B cell (primary cell): Measurements from ENCODE around the gene TMEM107. TPM values are rescaled to one million over a fixed set of nuclear protein-coding genes. Genes with fewer than 3 reads are reported as not detected.

Source experiments
- ATAC-seq: fragments of 200-7000 bp; cut with Tn5 transposase; one replicate; pipeline ENCODE4 v1.10.0; 2021; ENCODE audit warnings: low read depth, mild to moderate bottlenecking, moderate number of reproducible peaks, moderate library complexity
- CTCF ChIA-PET: fragments of 350-600 bp; sonication (Branson Sonifier 250); formaldehyde crosslinking; loops from one replicate; lab custom pipeline; 2021; ENCODE audit warnings: antibody characterized with exemption, inconsistent platforms; lab: Charles Lee
- POLR2A ChIA-PET: fragments of 350-600 bp; sonication (Branson Sonifier 250); formaldehyde crosslinking; loops from one replicate; lab custom pipeline; 2021; ENCODE audit warnings: antibody characterized with exemption; lab: Charles Lee
- DNase-seq: peaks from one replicate; pipeline ENCODE4 v3.0.0; 2013
- H2AFZ ChIP-seq: 2 replicates; pipeline ENCODE4 v1.6.1; 2012; ENCODE audit warnings: mild to moderate bottlenecking, low read depth, low read length; ENCODE audit not compliant: insufficient read depth, poor library complexity, severe bottlenecking
- H3K27ac ChIP-seq, 2 donors: 1 replicate in 1 of 2; 2 replicates in 1 of 2; pipeline ENCODE4 v1.5.1; 2012 to 2013; ENCODE audit warnings: low read length in 2 of 2, mild to moderate bottlenecking in 2 of 2, moderate library complexity in 1 of 2
- H3K27me3 ChIP-seq, 4 experiments: fragments of 200-600 bp in 1 of 4; sonication (generic) in 1 of 4; replicated peaks in 1 of 4; 1 replicate in 2 of 4; 2 replicates in 2 of 4; pipeline versions ENCODE4 v1.6.1 to v1.7.0; 2013 to 2016; ENCODE audit warnings: low read length in 3 of 4, mild to moderate bottlenecking in 2 of 4, mixed read lengths in 1 of 4, moderate library complexity in 1 of 4; ENCODE audit not compliant: insufficient read depth in 4 of 4, control insufficient read depth in 3 of 4; ENCODE audit errors: control extremely low read depth in 1 of 4
- H3K36me3 ChIP-seq, 2 experiments: replicated peaks in 1 of 2; 1 replicate in 1 of 2; 2 replicates in 1 of 2; pipeline versions ENCODE4 v1.6.1 to v1.7.1; 2013; ENCODE audit warnings: low read length in 1 of 2; ENCODE audit not compliant: insufficient read depth in 2 of 2, control insufficient read depth in 1 of 2; ENCODE audit errors: control extremely low read depth in 1 of 2, extremely low read depth in 1 of 2
- H3K4me1 ChIP-seq, 2 donors: fragments of 200-600 bp in 1 of 2; sonication (generic) in 1 of 2; 1 replicate in 1 of 2; 2 replicates in 1 of 2; pipeline versions ENCODE4 v1.5.1 to v1.6.1; 2013 to 2017; ENCODE audit warnings: low read length in 2 of 2; ENCODE audit not compliant: control insufficient read depth in 2 of 2, insufficient read depth in 2 of 2
- H3K4me2 ChIP-seq: replicated peaks from 2 replicates; pipeline ENCODE3; 2012; ENCODE audit warnings: mild to moderate bottlenecking, low read depth, low read length; ENCODE audit not compliant: poor library complexity, severe bottlenecking
- H3K4me3 ChIP-seq, 5 experiments: fragments of 200-600 bp in 1 of 5; sonication (generic) in 1 of 5; 1 replicate in 3 of 5; 2 replicates in 2 of 5; pipeline versions ENCODE4 v1.5.1 to v1.7.0; 2011 to 2016; ENCODE audit warnings: low read length in 4 of 5, mild to moderate bottlenecking in 4 of 5, low read depth in 2 of 5, control low read depth in 1 of 5, moderate library complexity in 1 of 5; ENCODE audit not compliant: insufficient read depth in 1 of 5; ENCODE audit errors: control extremely low read depth in 1 of 5, extremely low read depth in 1 of 5
- H3K79me2 ChIP-seq: fragments of 200-600 bp; sonication (generic); one replicate; pipeline ENCODE4 v1.6.0; 2016; ENCODE audit warnings: low read length; ENCODE audit not compliant: control insufficient read depth, insufficient read depth
- H3K9ac ChIP-seq: fragments of 200-600 bp; sonication (generic); 2 replicates; pipeline ENCODE4 v1.6.1; 2017; ENCODE audit warnings: mild to moderate bottlenecking, low read length, moderate library complexity
- H3K9me3 ChIP-seq, 3 donors: one replicate each; pipeline versions ENCODE4 v1.6.1 to v1.7.1; 2013; ENCODE audit warnings: low read length in 2 of 3; ENCODE audit not compliant: control insufficient read depth in 2 of 3, insufficient read depth in 1 of 3; ENCODE audit errors: control extremely low read depth in 1 of 3
- H4K20me1 ChIP-seq: 2 replicates; pipeline ENCODE4 v1.6.0; 2012; ENCODE audit warnings: mild to moderate bottlenecking, low read length; ENCODE audit not compliant: insufficient read depth, control insufficient read depth, poor library complexity, severe bottlenecking
- H3K27ac Mint-ChIP-seq: one replicate; pipeline ENCODE4 v1.8.0; 2021; ENCODE audit warnings: mixed read lengths
- H3K27me3 Mint-ChIP-seq: one replicate; pipeline ENCODE4 v1.8.0; 2021; ENCODE audit warnings: mixed read lengths
- H3K4me1 Mint-ChIP-seq: one replicate; pipeline ENCODE4 v1.8.0; 2021; ENCODE audit warnings: mixed read lengths
- H3K4me3 Mint-ChIP-seq: one replicate; pipeline ENCODE4 v1.8.0; 2021; ENCODE audit warnings: mixed read lengths
- H3K9me3 Mint-ChIP-seq: one replicate; pipeline ENCODE4 v1.8.0; 2022; ENCODE audit warnings: mixed read lengths; ENCODE audit not compliant: insufficient read depth
- CTCF ChIP-seq: fragments of 200-600 bp; IDR thresholded peaks from one replicate; pipeline ENCODE4 v1.8.0; 2022; ENCODE audit warnings: antibody characterized with exemption, mild to moderate bottlenecking
- EZH2 ChIP-seq: IDR thresholded peaks from 2 replicates; pipeline ENCODE4 v1.6.1; 2012; ENCODE audit warnings: borderline replicate concordance, low read depth, mild to moderate bottlenecking, moderate library complexity, low read length; ENCODE audit not compliant: insufficient read depth, poor library complexity, severe bottlenecking
- WGBS: methylation state at CpG from one replicate; pipeline ENCODE4 v1.1.5; 2013; ENCODE audit warnings: missing lambda C conversion rate; ENCODE audit not compliant: insufficient coverage; 5-methylcytosine and 5-hydroxymethylcytosine counted together
- intact Hi-C: fragments of 100-400 bp; cut with micrococcal nuclease; formaldehyde crosslinking; loops from one replicate; pipeline ENCODE4 v1.10.0; 2022
- polyA plus RNA-seq: library from polyadenylated mRNA; depleted of rRNA; stranded (reverse); fragments of >200 nt; gene quantifications from 2 replicates; pipeline ENCODE4 v1.2.3, GENCODE V29; 2012
- total RNA-seq, 2 donors: library from RNA; stranded (reverse); fragments of 120-200 nt in 1 of 2; gene quantifications; 1 replicate in 1 of 2; 2 replicates in 1 of 2; pipeline versions ENCODE4 v1.2.3 to v1.2.4, GENCODE V29; 2013 to 2022

The TMEM107 gene
- total and polyA plus RNA-seq, 2 donors (not counting 1 experiment from before 2014, with no cell fraction given), result 13.3 to 30.3 TPM

- Mint-ChIP-seq H3K27me3 (no peaks in the 10 kb centered on the region), H3K9me3 (no peaks in the 10 kb centered on the region), H3K4me3 (no peak overlapping the region), H3K27ac (peak overlapping the region; percentile 99), H3K4me1 (peaks cover 36% of the 10 kb centered on the region)
- no peak for TF ChIP-seq EZH2
- TF ChIP-seq CTCF, result no peak
- DNase-seq, result no peak
- ChIA-PET POLR2A (interaction anchor here (1.0 to 1.9 kb wide), 6 partner anchors 9 to 83 kb away, joined by 3 to 14 read pairs (median 6); partner anchors contain the start of genes BORCS6 and CTC1), CTCF (interaction anchor here (0.8 to 1.4 kb wide), 4 partner anchors 8 to 57 kb away, joined by 3 to 5 read pairs (median 3); no protein-coding TSS in a partner anchor)
- H2AFZ ChIP-seq, result peak overlapping the region; percentile 96
- 100% methylated on average over 4 of the region's 6 CpGs for WGBS
- peak overlapping the region; percentile 33 to 99 for H3K27ac ChIP-seq
- H3K9me3 ChIP-seq, result no peaks in the 10 kb centered on the region
- peak overlapping the region; percentile 99 for H3K4me2 ChIP-seq
- H3K4me3 ChIP-seq, result no peak overlapping the region
- H4K20me1 ChIP-seq, result peaks cover 4% of the 10 kb centered on the region
- H3K9ac ChIP-seq, result no peak overlapping the region
- peaks cover 32 to 43% of the 10 kb centered on the region in 2 donors for H3K4me1 ChIP-seq
- H3K36me3 ChIP-seq, result peaks cover 0 to 20% of the 10 kb centered on the region in 2 experiments
- H3K27me3 ChIP-seq, result no peaks in the 10 kb centered on the region
- peaks cover 25% of the 10 kb centered on the region for H3K79me2 ChIP-seq
- intact Hi-C loops, result no loop called here
- ATAC-seq, result no peak
Observed at GRCh38 chr17:8164815-8165131, 11.4 kb downstream of the TMEM107 start.

GRCh38 chr17:8163978-8164814 is 12.0 kb downstream of the TMEM107 start:
- Histone ChIP-seq H3K4me1 (peaks cover 32 to 49% of the 10 kb centered on the region in 2 donors), H4K20me1 (peaks cover 4% of the 10 kb centered on the region), H3K9me3 (no peaks in the 10 kb centered on the region), H2AFZ (peak overlapping the region; percentile 96), H3K4me2 (peak overlapping the region; percentile 99), H3K4me3 (no peak overlapping the region), H3K79me2 (peaks cover 25% of the 10 kb centered on the region), H3K36me3 (peaks cover 0 to 25% of the 10 kb centered on the region in 2 experiments), H3K9ac (no peak overlapping the region), H3K27ac (peak overlapping the region; percentile 94 to 99), H3K27me3 (no peaks in the 10 kb centered on the region)
- Mint-ChIP-seq H3K4me3 (peak overlapping the region; percentile 93), H3K27me3 (no peaks in the 10 kb centered on the region), H3K27ac (peak overlapping the region; percentile 99), H3K4me1 (peaks cover 39% of the 10 kb centered on the region), H3K9me3 (no peaks in the 10 kb centered on the region)
- POLR2A ChIA-PET, result interaction anchor here (0.6 to 1.9 kb wide), 7 partner anchors 9 to 83 kb away, joined by 3 to 14 read pairs (median 5); partner anchors contain the start of genes BORCS6 and CTC1
- ATAC-seq (no peak), DNase-seq (peak; percentile 60)
- CTCF ChIA-PET, result interaction anchor here (0.6 to 1.4 kb wide), 6 partner anchors 8 to 87 kb away, joined by 3 to 5 read pairs (median 4); no protein-coding TSS in a partner anchor
- 21% methylated on average over 4 of the region's 13 CpGs for WGBS
- TF ChIP-seq EZH2 (no peak), CTCF (no peak)
- intact Hi-C loops, result loop anchor here (1.0 kb wide), 1 partner anchor 9 kb away; no protein-coding TSS in a partner anchor
